Midbrain (tissue), 1 donor: Measurements from ENCODE around the gene TFCP2.

Source experiments
- DNase-seq: peaks from one replicate; lab custom pipeline; 2025; lab: John Stamatoyannopoulos, UW

TFCP2 gene

GRCh38 chr12:51156245-51156765 lies 16.6 kb downstream of the TFCP2 start:
- no peak for DNase-seq

GRCh38 chr12:51152953-51153352 lies 20.0 kb downstream of the TFCP2 start:
- no peak for DNase-seq

DNA sequence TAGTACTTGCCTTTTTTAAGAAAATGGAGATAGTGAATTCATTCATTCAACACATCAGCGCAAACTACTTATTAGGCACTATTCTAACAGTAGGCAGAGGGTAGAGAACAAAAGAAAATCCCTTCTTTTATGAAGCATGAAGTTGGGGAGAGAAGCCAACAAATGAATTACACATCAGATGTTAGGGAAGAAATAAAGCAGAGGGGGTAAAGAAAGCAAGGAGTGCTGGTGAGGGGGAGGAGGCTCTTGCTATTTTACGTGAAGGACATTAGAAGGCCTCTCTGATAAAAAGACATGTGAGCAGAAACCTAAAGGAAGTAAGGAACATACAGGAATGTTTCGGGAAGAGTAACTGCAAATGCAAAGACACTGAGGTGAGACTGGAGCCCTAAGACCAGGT lies 22.2 kb downstream of the TFCP2 start:
- no peak for DNase-seq

DNA sequence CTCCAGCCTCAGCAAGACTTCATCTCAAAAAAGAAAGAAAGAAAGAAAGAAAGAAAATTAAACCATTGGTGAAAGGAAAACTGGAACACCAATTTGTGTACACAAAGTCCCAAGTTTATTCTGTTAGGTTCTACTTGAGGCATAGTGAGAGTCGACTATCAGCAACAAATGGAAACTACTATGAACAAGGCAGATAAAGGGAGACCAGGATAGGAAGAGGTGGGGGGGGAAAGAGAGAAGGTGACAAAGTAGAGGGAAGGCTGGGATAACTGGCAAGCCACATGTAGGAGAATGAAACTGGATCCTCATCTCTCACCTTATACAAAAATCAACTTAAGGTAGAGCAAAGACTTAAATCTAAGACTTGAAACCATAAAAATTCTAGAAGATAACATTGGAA lies 25.6 kb downstream of the TFCP2 start:
- no peak for DNase-seq

DNA sequence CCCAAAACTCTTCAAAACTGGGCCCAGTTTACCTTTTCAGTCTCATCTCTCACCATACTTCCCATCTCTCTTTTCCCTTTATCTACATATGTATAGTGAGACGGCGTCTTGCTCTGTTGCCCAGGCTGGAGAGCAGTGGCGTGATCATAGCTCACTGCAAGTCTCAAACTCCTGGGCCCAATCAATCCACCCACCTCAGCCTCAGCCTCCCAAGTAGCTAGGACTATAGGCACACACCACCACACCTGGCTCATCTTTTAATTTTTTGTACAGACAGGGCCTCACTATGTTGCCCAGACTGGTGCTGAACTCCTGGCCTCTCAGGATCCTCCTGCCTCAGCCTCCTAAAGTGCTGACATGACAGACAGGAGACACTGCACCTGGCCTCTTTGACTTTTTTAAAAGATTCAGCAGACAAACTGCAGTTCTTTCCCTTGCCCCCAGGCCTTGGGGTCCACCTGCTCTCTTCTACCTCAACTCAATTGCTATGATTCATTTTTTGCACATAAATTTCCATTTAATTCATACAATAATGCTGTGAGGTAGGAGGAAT lies 33.6 kb downstream of the TFCP2 start:
- DNase-seq = no peak

GRCh38 chr12:51132693-51133092 lies 40.2 kb downstream of the TFCP2 start:
- no peak for DNase-seq

GRCh38 chr12:51131745-51132521 lies 41.0 kb downstream of the TFCP2 start:
- DNase-seq = no peak

DNA sequence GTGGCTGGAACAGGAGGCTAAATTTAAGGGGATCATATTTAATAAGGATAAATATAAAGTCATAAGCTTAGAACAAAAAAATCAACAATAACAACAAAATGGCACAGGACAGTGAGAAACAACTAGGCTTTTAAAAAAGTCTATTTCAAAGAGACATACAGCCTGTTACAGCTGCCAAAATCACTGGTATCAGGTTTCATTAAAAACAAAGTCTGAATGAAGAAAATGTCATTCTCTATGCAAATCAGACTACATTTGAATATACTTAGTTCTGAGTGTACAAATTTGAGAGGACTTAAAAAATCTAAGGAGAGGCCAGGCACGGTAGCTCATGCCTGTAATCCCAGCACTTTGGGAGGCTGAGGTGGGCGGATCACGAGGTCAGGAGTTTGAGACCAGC lies 44.0 kb downstream of the TFCP2 start:
- DNase-seq = no peak

- no peak for DNase-seq
Measured at GRCh38 chr12:51127050-51127729, 45.7 kb downstream of the TFCP2 start.

- no peak for DNase-seq
Measured at GRCh38 chr12:51126297-51126696, 46.6 kb downstream of the TFCP2 start.

DNA sequence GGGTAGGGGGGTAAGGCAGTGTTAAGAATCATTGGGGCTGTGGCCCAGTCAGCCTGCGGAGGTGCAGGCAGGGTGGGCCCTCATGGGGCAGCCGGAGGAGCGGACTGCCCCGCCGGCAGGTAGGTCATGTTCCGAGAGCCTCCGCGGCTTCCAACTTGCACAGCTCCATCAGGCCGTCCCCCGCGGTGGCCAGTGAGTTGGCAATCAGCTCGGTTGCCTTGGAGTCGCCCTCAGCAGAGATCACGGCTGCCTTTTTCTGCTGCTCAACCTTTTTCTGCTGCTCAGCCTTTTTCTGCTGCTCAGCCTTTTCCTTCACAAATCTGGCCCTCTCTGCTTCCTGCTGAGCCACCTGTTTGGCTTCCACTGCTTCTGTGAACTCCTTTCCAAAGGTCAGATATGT lies 48.4 kb downstream of the TFCP2 start:
- DNase-seq = no peak

- no peak for DNase-seq
Measured at GRCh38 chr12:51122844-51123243, 50.1 kb downstream of the TFCP2 start.

DNA sequence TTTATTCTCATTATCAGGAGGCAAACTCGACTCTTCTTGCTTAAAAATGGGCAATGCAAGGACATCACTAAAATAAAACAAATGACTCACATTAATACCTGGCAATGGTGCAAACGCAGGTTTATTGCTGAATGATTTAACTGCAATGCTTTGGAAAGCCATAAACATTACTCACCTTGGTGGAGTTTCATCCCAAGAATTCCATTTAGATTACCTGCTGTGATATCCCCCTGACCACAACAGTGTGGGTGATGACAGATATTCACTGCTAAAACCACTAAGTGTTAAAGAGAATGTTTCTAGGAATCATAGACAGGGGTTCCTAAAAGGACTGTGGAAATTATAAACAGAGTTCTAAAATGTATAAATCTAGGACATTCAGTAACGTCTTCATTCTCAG lies 54.2 kb downstream of the TFCP2 start:
- DNase-seq = no peak

- DNase-seq = no peak
Measured at GRCh38 chr12:51115533-51115932, 57.4 kb downstream of the TFCP2 start.

DNA sequence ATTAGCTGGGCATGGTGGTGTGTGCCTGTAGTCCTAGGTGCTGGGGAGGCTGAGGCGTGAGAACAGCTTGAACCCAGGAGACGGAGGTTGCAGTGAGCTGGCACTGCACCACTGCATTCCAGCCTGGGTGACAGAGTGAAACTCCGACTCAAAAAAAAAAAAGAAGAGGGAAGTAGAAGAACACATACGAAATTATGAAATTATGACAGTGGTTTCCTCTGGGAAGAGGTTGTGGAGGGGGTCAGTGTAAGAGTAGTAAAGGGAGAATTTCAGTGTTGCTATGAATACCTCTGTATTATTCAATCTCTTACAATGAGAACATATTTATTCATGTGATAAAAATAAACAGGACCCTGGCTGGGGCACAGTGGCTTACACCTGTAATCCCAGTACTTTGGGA lies 64.8 kb downstream of the TFCP2 start:
- DNase-seq = no peak

GRCh38 chr12:51103977-51104376 lies 69.0 kb downstream of the TFCP2 start:
- no peak for DNase-seq

- DNase-seq = no peak
Measured at GRCh38 chr12:51098611-51099010, 74.3 kb downstream of the TFCP2 start.

GRCh38 chr12:51090705-51091229 lies 82.2 kb downstream of the TFCP2 start:
- no peak for DNase-seq

- no peak for DNase-seq
Measured at GRCh38 chr12:51087818-51088217, 85.1 kb downstream of the TFCP2 start.

DNA sequence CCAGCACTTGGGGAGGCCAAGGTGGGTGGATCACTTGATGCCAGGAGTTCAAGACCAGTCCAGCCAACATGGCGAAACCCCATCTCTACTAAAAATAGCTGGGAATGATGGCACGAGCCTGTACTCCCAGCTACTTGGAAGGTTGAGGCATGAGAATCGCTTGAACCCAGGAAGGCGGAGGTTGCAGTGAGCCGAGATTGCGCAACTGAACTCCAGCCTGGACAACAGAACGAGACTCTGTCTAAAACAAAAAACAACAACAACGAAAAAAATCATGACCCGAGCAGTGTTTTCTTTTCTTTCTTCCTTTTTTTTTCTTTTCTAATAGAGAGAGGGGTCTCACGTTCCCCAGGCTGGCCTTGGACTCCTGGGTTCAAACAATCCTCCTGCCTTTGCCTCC lies 86.0 kb downstream of the TFCP2 start:
- DNase-seq = no peak

GRCh38 chr12:51085757-51086156 lies 87.2 kb downstream of the TFCP2 start:
- no peak for DNase-seq

DNA sequence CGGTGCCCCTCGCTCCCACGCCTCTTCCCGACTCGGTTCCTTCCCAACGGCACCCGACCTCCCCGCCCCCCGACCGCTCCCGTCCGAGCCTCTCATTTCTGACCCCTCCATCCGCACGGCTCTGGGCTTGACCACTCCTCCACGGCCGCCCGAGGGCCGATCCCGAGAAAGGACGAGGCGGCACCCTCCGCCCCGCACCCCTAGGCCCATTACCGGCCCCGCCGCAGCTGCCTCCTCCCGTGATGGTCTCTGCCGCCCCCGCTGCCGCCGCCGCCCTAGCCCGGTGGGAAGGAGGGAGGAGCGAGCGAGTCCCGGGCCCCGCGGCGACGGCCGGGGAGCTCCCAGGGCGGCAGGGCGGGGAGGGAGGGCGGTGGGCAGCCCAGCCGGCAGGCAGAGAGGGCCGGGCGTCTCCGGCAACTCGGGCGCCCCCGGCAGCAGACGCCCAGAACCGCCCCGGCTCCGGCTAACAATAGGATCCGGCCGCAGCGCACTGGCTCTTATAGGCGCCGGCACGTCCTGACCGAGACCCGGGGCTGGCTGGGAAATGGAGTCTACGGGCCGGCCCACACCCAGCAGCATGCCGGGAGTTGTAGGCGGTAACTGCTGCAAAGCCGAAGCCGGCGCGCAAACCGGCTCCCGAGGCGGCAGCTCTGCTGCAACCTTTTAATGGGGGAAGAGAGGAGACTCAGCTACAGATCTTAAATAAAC lies 89.7 kb downstream of the TFCP2 start, which contains the start of gene CSRNP2:
Gene CSRNP2, minus strand, starts transcription at position 471 of the 708 bp plus-strand sequence. CDS start 7,035 bp downstream, outside the sequence.
- peak; percentile 95 for DNase-seq
